Lower leg skin (tissue), 4 donors: ENCODE data around the gene UQCC2. TPM values are rescaled to one million over a fixed set of nuclear protein-coding genes. Genes with fewer than 3 reads are reported as not detected.

Experiments used
- DNase-seq, 2 donors: peaks; one replicate each; pipeline ENCODE4 v3.0.0-alpha.2; 2019; ENCODE audit warnings: low spot score in 2 of 2
- H3K4me3 ChIP-seq: fragments of 200-600 bp; sonication (generic); 2 replicates; pipeline ENCODE4 v1.5.1; 2017; ENCODE audit warnings: mild to moderate bottlenecking, low read depth; ENCODE audit not compliant: poor library complexity, severe bottlenecking
- POLR2A ChIP-seq, 2 donors: fragments of 450-650 bp; IDR thresholded peaks; one replicate each; pipeline ENCODE4 v1.6.1; 2016 to 2017; ENCODE audit warnings: antibody characterized with exemption in 2 of 2, mild to moderate bottlenecking in 1 of 2, moderate library complexity in 1 of 2
- WGBS, 2 donors: methylation state at CpG; one replicate each; pipeline ENCODE4 v1.1.5; 2018; 5-methylcytosine and 5-hydroxymethylcytosine counted together
- intact Hi-C: fragments of 100-400 bp; cut with DNase I; formaldehyde crosslinking; loops from one replicate; pipeline ENCODE4 v1.15.0; 2023; ENCODE audit warnings: low total_unique reads
- total RNA-seq, 4 donors: library from RNA; depleted of rRNA; stranded (reverse); fragments of >200 nt; gene quantifications; one replicate each; pipeline ENCODE4 v1.1.0, GENCODE V29; 2016
- TF ChIP-seq, protein P1 (sequence below), 3 donors: fragments of 450-650 bp; IDR thresholded peaks; one replicate each; pipeline ENCODE4 v1.5.1; 2016; ENCODE audit warnings: antibody characterized with exemption in 3 of 3, mild to moderate bottlenecking in 3 of 3, moderate library complexity in 2 of 3

The UQCC2 gene
- total RNA-seq, 4 donors from 2014 or later: 8.5 to 20.4 (median 10.2) TPM

DNA sequence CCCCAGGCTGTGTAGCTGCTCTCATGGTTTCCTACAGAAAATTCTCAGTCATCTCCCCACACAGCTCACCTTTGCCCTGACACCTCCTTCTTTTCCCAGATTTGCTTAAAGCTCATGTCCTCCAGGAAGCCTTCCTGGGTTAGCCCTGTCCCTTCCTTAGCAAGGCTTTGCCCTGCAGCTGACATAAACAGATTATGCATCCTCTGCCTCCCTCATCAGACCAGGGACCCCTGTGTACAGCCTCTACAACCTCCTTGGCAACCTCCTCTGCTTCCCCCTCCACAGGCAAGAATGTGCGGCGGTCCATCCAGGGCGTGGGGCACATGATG, 39.8 kb downstream of the UQCC2 start:
- TF ChIP-seq POLR2A (IDR thresholded peaks at IDR 0.05): no peak
- TF ChIP-seq, protein P1, sequence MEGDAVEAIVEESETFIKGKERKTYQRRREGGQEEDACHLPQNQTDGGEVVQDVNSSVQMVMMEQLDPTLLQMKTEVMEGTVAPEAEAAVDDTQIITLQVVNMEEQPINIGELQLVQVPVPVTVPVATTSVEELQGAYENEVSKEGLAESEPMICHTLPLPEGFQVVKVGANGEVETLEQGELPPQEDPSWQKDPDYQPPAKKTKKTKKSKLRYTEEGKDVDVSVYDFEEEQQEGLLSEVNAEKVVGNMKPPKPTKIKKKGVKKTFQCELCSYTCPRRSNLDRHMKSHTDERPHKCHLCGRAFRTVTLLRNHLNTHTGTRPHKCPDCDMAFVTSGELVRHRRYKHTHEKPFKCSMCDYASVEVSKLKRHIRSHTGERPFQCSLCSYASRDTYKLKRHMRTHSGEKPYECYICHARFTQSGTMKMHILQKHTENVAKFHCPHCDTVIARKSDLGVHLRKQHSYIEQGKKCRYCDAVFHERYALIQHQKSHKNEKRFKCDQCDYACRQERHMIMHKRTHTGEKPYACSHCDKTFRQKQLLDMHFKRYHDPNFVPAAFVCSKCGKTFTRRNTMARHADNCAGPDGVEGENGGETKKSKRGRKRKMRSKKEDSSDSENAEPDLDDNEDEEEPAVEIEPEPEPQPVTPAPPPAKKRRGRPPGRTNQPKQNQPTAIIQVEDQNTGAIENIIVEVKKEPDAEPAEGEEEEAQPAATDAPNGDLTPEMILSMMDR (IDR thresholded peaks at IDR 0.05): no peak
- intact Hi-C loops: no loop called here
- H3K4me3 ChIP-seq: no peak overlapping the region
- no peak for DNase-seq
- 100% methylated on average over 1 to 3 of the region's 3 CpGs for WGBS, 2 donors

DNA sequence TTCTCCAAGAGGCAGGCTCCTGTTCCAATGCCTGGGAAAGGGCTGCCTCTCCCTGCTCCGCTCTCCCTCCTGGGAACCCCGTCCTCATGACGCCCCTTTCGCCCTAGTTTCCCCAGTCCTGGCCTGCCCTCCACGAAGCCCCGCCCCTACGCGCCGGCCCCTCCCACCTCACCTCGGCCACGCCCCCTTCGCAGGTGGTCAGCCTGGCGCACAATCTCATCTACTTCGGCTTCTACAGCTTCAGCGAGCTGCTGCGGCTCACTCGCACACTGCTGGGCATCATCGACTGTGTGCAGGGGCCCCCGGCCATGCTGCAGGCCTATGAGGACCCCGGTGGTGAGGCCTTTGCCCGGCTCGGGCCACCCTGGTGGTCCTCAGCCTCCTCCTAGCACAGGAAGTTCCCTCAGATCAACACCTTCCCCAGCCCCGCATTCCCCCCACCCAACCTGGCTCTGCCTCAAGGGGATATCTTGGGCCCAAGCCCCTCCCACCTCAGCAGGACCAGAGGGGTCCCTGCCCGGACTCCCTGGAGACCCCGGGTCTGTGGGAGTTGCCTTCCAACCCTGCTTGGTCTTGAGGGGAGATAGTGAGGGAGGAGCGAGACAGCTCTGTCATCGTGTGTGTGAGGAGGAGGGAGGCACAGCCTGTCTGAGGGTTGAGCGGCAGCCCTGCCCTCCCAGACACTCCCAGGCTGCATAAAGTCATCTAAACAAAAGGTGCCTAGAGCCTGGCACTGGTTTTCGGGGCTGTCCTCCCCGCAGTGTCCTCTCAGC, 40.3 kb downstream of the UQCC2 start:
- intact Hi-C loops: no loop called here
- WGBS, 2 donors: 71 to 77% methylated on average over 30 of the region's 30 CpGs

DNA sequence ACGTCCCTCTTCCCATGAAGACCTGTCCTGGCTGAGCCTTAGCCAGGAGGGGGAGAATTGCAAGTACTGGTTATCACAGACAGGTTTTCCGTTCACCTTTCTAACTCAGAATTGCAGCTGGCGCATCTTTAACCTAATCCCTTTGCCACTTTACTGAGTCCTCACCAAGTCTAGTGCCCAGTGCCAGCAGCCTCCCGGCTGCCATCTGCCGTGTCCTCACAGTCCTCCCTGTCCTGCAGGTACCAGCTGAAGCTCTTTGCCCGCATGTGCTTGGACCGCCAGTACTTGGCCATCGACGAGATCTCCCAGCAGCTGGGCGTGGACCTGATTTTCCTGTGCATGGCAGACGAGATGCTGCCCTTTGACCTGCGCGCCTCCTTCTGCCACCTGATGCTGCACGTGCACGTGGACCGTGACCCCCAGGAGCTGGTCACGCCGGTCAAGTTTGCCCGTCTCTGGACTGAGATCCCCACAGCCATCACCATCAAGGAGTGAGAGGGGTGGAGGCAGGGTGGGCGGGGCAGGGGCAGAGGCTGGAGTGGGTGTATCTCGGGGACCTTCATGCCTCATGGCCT, 41.3 kb downstream of the UQCC2 start:
- intact Hi-C loops: no loop called here
- TF ChIP-seq, protein P1 (IDR thresholded peaks at IDR 0.05): no peak
- no peak for TF ChIP-seq POLR2A (IDR thresholded peaks at IDR 0.05)
- no peak overlapping the region for H3K4me3 ChIP-seq
- no peak for DNase-seq
- 88 to 90% methylated on average over 21 of the region's 21 CpGs for WGBS, 2 donors

More for the DNA sequence above, 40.3 kb downstream of the UQCC2 start:
- TF ChIP-seq, protein P1 (IDR thresholded peaks at IDR 0.05): no peak
- TF ChIP-seq POLR2A (IDR thresholded peaks at IDR 0.05): no peak
- H3K4me3 ChIP-seq: no peak overlapping the region
- DNase-seq: no peak

DNA sequence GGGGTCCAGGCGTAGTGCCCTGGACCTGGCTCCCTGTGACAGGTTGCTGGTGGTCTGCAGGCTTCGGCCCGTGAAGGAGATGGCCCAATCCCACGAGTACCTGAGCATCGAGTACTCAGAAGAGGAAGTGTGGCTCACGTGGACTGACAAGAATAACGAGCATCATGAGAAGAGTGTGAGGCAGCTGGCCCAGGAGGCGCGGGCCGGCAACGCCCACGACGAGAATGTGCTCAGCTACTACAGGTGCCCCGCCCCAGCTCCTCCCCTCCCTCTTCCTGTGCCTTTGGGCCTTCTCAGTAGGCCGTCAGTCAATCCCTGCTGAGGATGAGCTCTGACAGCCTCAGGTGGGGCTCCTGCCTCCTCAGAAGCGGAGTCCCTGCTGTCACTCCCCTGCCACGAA, 42.6 kb downstream of the UQCC2 start:
- intact Hi-C loops: no loop called here
- DNase-seq: peak in 1 of 2 donors; percentile 65
- WGBS, 2 donors: 35 to 68% methylated on average over 17 of the region's 17 CpGs
- no peak overlapping the region for H3K4me3 ChIP-seq
- TF ChIP-seq, protein P1 (IDR thresholded peaks at IDR 0.05): no peak
- TF ChIP-seq POLR2A (IDR thresholded peaks at IDR 0.05): no peak

DNA sequence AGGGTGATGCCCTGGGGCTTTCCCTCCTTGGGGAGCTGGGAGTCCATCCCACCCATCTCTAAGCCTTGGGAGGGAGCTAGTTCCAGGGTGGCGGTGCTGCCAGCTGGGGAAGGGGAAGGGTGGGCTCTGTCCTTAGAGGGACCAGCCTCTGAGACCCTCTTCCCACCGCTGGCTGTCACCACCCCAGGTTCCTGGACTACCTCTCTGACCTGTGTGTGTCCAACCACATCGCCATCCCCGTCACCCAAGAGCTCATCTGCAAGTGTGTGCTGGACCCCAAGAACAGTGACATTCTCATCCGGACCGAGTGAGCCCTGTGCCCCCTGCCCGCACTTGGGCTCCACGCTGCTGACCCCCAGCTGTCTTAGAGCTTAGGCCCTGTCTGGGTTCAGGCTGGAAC, 43.2 kb downstream of the UQCC2 start:
- DNase-seq: no peak
- 92 to 93% methylated on average over 8 of the region's 8 CpGs for WGBS, 2 donors
- TF ChIP-seq, protein P1 (IDR thresholded peaks at IDR 0.05): no peak
- no peak for TF ChIP-seq POLR2A (IDR thresholded peaks at IDR 0.05)
- H3K4me3 ChIP-seq: no peak overlapping the region
- intact Hi-C loops: no loop called here
